Activated T-cell treated with anti-CD3 and anti-CD28 coated beads for 24 hours (primary cell): Measurements from ENCODE around the gene HOTAIR.

ENCODE experiments used
- DNase-seq: peaks from one replicate; pipeline ENCODE4 v3.0.0-alpha.2; 2020; ENCODE audit warnings: low read depth

The HOTAIR gene

GRCh38 chr12:53960187-53961024 is 14.3 kb downstream of the HOTAIR start:
- no peak for DNase-seq

- no peak for DNase-seq
Measured at GRCh38 chr12:53959314-53959713, 15.4 kb downstream of the HOTAIR start.

DNA sequence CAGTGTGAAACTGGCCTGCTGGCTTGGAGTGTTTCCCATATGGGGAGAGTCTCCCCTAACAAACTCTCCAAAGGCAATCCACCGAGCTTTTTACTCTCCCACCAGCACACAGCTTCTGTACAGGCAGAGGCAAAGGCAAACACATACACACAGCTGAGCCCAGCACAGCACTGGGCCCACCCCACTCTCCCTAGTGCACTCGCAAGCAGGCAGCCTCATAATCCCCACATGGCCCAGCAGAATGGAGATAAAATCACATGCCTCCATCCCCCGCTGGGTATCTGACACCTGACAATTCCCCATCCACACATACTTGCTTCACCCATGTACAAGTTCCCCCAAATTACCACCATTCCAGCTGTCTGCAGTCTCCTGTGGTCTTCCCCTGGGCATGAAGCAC is 16.6 kb downstream of the HOTAIR start:
- DNase-seq = no peak

- no peak for DNase-seq
Measured at GRCh38 chr12:53956914-53957536, 17.7 kb downstream of the HOTAIR start.

DNA sequence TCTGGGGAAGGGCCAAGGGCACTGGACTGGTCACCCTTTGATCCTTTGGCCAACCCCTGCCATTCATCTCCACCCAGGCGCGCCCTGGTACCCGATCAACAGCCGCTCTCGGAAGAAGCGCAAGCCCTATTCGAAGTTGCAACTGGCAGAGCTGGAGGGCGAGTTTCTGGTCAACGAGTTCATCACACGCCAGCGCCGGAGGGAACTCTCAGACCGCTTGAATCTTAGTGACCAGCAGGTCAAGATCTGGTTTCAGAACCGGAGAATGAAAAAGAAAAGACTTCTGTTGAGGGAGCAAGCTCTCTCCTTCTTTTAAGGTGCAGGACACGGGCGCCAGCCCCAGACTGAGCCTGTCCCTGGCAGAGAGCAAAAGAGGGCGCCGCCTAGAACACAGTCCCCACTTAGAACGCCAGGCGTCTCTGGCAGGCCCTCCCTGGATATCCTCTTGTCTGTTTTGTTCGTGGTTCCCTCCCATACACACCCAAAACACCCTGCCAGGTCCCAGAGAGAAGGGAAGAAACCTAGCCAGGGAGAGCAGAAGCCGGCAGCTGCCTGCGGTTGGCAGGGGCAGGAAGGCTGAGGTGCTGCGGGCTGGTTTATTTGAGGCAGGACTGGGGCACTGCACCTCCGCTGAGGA is 18.4 kb downstream of the HOTAIR start:
- no peak for DNase-seq

GRCh38 chr12:53955776-53956250 is 18.9 kb downstream of the HOTAIR start:
- DNase-seq = no peak

GRCh38 chr12:53955036-53955775 is 19.5 kb downstream of the HOTAIR start:
- DNase-seq = no peak

GRCh38 chr12:53954694-53955035 is 20.1 kb downstream of the HOTAIR start, which contains the start of gene HOXC12:
Gene HOXC12 (plus strand): TSS chr12:53954903. CDS start chr12:53954930, 27 bp downstream.
- DNase-seq = no peak

DNA sequence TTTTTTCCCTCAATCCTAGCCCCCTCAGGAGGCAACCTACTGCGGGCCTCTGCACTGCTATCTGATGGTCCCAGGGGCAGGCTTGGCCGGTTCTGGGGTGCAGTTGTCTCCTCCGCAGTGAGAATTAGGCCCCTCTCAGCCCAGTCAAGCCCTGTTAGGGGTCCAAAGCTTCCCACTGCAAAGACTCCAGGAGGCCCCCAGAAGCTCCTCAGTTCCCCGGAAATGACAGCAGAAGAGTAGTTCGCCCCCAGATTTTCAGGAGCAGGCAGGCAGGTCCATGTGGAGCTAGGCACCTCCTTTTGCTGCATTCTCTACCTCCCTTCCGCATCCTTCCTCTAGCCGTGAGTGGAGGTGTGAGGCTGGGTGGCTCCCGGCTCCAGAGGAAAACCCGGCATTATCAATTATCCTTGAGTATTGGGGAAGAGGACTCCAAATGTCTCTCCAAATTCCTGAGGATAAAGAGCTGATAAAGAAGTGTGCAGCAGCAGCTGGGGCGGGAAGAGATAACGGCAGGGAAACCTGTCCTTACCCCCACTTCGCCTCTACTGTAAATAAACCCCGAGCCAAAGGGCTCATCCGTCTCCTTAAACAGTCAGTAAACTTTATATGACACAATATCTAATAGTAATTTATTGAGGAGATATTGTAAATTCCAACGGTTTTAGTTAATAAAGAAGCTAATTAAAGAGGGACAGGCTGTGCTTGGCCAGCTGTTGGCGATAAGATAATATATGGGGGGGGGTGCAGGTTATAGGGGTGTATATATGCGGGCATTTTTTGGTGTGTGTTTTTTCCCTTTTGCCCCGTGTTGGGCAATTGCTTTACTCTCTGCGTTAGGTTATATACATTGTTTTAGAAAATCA is 20.7 kb downstream of the HOTAIR start:
- no peak for DNase-seq

DNA sequence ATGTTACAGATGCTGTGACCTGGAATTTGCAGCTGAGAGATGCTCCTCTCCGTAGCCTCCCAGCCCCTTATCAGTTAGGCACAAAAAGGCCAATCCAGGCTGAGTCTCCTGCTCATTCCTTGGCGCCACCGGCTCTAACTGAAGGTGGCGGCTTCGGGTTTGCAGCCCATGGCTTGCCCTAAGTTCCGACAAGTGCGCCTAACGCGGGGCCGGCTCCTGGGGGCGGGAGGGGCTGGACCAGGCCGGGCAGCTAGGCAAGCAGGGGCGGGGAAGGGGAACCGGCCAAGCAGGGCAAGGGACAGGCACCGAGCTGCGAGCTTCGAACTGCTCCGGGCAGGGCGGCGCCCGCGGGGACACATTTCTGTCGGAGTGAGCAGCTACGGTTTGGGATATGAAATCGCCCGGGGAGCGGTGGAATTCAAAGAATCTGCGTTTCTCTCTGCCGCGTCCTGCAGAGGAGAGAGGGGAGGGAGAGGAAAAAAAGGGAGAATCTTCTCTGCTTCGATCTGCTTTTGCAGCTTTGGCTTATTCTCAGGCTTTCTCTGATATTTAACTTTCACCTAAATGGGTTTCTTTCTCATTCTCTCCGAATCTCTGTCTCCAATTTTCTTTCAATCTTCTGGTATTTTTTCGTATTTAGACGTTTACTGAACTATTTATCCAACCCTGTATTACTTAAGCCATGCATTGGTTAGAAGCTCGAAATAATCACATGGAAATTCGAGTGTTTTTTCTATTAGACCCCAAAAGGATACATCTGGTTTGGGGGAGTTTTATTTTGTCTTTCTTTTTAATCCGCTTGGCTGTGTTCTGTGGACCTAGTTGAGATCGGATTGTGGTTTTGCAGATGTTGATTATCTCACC is 21.7 kb downstream of the HOTAIR start:
- no peak for DNase-seq

GRCh38 chr12:53952335-53952694 is 22.4 kb downstream of the HOTAIR start:
- no peak for DNase-seq

DNA sequence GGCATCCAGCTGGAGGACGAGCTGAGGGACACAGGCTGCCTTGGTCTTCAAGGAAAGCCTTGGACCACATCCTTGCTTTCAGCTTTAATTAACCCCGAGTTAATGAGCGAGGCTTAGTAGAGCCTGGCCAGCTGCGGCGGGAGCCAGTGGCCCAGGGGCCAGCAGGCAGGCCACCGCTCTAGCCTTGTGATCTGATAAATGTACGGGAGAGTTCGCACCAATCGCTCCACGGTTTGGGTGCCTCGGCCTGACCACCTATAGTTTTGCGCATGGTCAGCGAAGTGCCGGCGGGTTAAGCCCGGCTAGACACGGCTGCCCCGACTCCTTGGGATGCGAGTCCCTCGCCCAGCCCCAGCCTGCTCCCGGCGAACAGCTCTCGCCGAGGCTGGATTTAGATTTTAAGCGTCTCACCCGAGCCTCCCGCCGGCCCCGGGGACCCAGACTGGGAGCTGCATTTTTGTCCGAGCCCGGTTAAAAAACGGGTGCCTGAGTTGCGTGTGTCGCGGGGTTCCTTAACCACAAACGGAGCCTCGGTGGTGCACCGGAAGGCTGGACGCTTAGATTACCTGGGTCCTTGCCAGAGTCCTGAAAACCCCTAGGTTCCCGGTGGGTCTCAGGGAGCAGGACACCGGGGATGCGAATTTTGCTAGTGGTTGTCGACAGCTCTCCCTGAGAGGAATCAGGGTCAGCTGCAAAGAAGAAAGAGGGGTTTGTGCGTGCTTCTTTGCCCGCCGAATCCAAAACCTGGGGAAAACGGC is 23.0 kb downstream of the HOTAIR start:
- DNase-seq = no peak

DNA sequence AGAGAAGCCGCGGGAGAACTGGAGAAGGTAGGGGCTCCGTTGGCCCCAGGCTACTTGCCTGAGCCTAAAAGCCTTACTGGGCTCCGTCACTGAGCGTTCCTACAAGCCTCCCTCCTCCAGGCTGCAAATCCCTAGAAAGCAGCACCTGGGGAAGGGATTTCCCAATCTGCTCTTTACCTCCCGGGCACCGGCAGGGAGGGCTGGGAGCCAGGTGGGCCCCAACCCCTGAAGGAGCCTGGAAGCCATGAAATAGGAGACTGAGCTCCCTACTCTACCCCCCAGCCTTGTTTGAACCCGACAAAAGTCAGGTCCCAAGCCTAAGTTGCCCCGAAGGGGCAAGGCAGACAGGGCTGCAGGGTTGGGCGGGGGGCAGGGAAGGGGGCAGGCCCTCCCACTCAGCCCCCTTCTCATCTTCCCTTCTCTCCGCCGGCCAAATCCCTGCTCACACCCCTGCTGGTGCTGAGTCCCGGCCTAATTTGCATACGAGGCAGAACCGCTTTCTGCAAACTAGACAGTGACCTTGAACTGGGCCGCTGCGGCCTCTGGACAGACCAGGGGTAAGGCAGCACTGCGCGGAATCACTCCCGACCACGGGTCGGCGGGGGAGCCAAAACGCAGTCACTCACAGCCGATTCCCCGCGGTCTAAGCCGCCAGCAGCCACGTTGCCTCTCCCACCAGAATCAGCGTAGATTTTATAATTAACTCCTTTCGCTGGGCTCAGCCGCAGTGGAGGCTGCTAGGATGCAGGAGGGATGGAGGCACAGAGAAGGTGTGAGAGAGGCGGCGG is 23.8 kb downstream of the HOTAIR start:
- DNase-seq = no peak

- no peak for DNase-seq
Measured at GRCh38 chr12:53950437-53950773, 24.3 kb downstream of the HOTAIR start.

DNA sequence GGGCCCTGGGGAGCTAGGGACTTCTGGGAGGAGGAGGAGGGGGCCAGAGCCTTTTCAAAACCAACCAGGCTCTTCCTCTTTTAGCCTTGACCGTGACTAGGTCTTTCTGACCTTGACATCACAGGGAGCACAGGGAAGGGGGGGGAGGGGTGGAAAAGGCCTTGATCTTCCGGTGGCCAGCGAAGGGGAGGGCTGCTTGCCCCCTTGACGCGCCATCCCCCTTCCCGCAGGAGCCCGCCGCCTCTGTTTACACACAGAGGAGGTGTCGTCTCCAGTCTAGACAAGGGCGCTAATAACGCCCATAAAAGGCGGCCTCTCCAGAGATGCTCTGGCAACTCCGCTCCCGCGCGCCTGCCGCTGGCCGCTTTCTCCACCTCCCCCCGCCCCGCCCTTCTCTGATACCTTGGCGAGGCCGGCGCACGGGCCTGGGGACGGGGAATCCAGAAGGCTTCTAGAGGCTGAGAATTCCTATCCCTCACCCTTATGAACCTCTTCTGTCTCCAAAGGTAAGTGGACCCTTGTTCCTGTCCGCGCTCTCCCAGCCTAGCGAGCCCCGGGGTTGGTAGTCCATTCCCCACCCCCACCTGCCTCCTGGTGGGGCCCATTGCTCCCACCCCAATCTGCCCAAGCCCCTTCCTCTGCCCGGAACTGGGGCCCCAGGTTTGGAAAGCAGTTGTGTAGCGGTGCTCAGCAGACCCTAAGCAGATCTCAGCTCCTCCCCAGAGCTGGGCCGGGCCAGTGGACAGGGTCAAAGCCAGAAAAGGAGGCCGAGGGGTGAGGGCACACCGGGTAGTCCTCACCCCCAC is 24.9 kb downstream of the HOTAIR start:
- no peak for DNase-seq

GRCh38 chr12:53948650-53949593 is 25.8 kb downstream of the HOTAIR start:
- no peak for DNase-seq

GRCh38 chr12:53947743-53948142 is 27.0 kb downstream of the HOTAIR start:
- no peak for DNase-seq
